Cardiac muscle cell (in vitro differentiated cells and primary cell): ENCODE results near the gene OR13J1. TPM values are rescaled to one million over a fixed set of nuclear protein-coding genes. Genes with fewer than 3 reads are reported as not detected.

Experiments
- DNase-seq, 2 donors: peaks; one replicate each; pipeline versions ENCODE4 v3.0.0 to v3.0.0-alpha.2; 2010 to 2017; ENCODE audit warnings: low read depth in 1 of 2, low spot score in 1 of 2
- H3K27ac ChIP-seq: fragments of 200-600 bp; sonication (generic); 2 replicates; pipeline ENCODE4 v1.5.1; 2016
- H3K27me3 ChIP-seq: fragments of 200-600 bp; sonication (generic); 2 replicates; pipeline ENCODE4 v1.6.0; 2016; ENCODE audit warnings: control low read depth
- H3K36me3 ChIP-seq: fragments of 200-600 bp; sonication (generic); 2 replicates; pipeline ENCODE4 v1.5.1; 2016; ENCODE audit warnings: control low read depth
- H3K4me1 ChIP-seq: fragments of 200-600 bp; sonication (generic); 2 replicates; pipeline ENCODE4 v1.8.1; 2017; ENCODE audit warnings: low read depth, mild to moderate bottlenecking, mixed run types
- H3K4me3 ChIP-seq: fragments of 200-600 bp; sonication (generic); 2 replicates; pipeline ENCODE4 v1.5.1; 2016; ENCODE audit warnings: mild to moderate bottlenecking
- H3K9me3 ChIP-seq: fragments of 200-600 bp; sonication (generic); 2 replicates; pipeline ENCODE4 v1.5.1; 2017; ENCODE audit warnings: low read depth, mild to moderate bottlenecking, control low read depth
- CTCF ChIP-seq: IDR thresholded peaks from 2 replicates; pipeline ENCODE4 v1.5.1; 2012; ENCODE audit warnings: low read depth, mild to moderate bottlenecking, low read length
- polyA plus RNA-seq: library from polyadenylated mRNA; unstranded; fragments of >200 nt; fragmentation: Nextera tagmentation; extraction: Ambion mirVana; gene quantifications from 2 replicates; pipeline ENCODE4 v1.2.1, GENCODE V29; 2016
- total RNA-seq: library from RNA; depleted of rRNA; stranded (reverse); fragments of >200 nt; gene quantifications from 2 replicates; pipeline ENCODE4 v1.2.3, GENCODE V29; 2016

OR13J1 gene
- total and polyA plus RNA-seq, 2 experiments from 2014 or later: not detected

- H3K36me3 ChIP-seq: no peaks in the 10 kb centered on the region
- H3K9me3 ChIP-seq: no peaks in the 10 kb centered on the region
- H3K4me1 ChIP-seq: peaks cover 21% of the 10 kb centered on the region
- no peak for TF ChIP-seq CTCF
- H3K27me3 ChIP-seq: no peaks in the 10 kb centered on the region
- no peak for DNase-seq
- H3K27ac ChIP-seq: no peak overlapping the region
- no peak overlapping the region for H3K4me3 ChIP-seq
These were observed 35.7 kb downstream of the OR13J1 start for GRCh38 chr9:35834260-35835215.

GRCh38 chr9:35832814-35833213 is 37.4 kb downstream of the OR13J1 start:
- H3K9me3 ChIP-seq: no peaks in the 10 kb centered on the region
- no peak for TF ChIP-seq CTCF
- DNase-seq: no peak
- no peak overlapping the region for H3K4me3 ChIP-seq
- H3K27me3 ChIP-seq: no peaks in the 10 kb centered on the region
- H3K36me3 ChIP-seq: no peaks in the 10 kb centered on the region
- H3K4me1 ChIP-seq: peaks cover 27% of the 10 kb centered on the region
- no peak overlapping the region for H3K27ac ChIP-seq

GRCh38 chr9:35831040-35831439 is 39.2 kb downstream of the OR13J1 start:
- Histone ChIP-seq H3K4me1 (peaks cover 27% of the 10 kb centered on the region), H3K27ac (no peak overlapping the region), H3K4me3 (no peak overlapping the region), H3K9me3 (no peaks in the 10 kb centered on the region), H3K36me3 (no peaks in the 10 kb centered on the region), H3K27me3 (no peaks in the 10 kb centered on the region)
- no peak for DNase-seq
- no peak for TF ChIP-seq CTCF

- H3K9me3 ChIP-seq: no peaks in the 10 kb centered on the region
- H3K4me3 ChIP-seq: peak overlapping the region; percentile 71
- no peaks in the 10 kb centered on the region for H3K36me3 ChIP-seq
- H3K4me1 ChIP-seq: peaks cover 27% of the 10 kb centered on the region
- H3K27ac ChIP-seq: peak overlapping the region; percentile 93
- TF ChIP-seq CTCF: no peak
- no peaks in the 10 kb centered on the region for H3K27me3 ChIP-seq
- no peak for DNase-seq
These were observed 40.5 kb downstream of the OR13J1 start for GRCh38 chr9:35829764-35830096.

- H3K4me1 ChIP-seq: peaks cover 24% of the 10 kb centered on the region
- peak; percentile 94 to 97 for DNase-seq
- H3K36me3 ChIP-seq: no peaks in the 10 kb centered on the region
- H3K9me3 ChIP-seq: no peaks in the 10 kb centered on the region
- peak within 1 kb of the TSS; percentile 93 for H3K27ac ChIP-seq
- H3K4me3 ChIP-seq: peak within 1 kb of the TSS; percentile 71
- no peak for TF ChIP-seq CTCF
- no peaks in the 10 kb centered on the region for H3K27me3 ChIP-seq
These were observed 41.0 kb downstream of the OR13J1 start, which contains the start of gene TMEM8B for GRCh38 chr9:35829084-35829763. Gene TMEM8B (plus strand): TSS chr9:35829228. CDS start chr9:35829448, 220 bp downstream.
